ENCODE data around the gene PREPL.
A peak's percentile ranks its signal among the peaks of the same experiment; 100 is the strongest.

The PREPL gene

GRCh38 chr2:44361330-44362206, at the start of gene PREPL, which contains the start of gene CAMKMT:
Gene PREPL (minus strand): TSS chr2:44361494. CDS start chr2:44346342, 15,152 bp downstream.
Gene CAMKMT (plus strand): TSS chr2:44361947.
- peak; percentile 98 for DNase-seq

GRCh38 chr2:44398243-44398897, 37.1 kb upstream of the PREPL start:
- no peak for DNase-seq

- DNase-seq: no peak
Measured at GRCh38 chr2:44397447-44398175, 36.3 kb upstream of the PREPL start.

- DNase-seq: peak; percentile 63
Measured at GRCh38 chr2:44392338-44392943, 31.1 kb upstream of the PREPL start.

GRCh38 chr2:44389895-44390294, 28.6 kb upstream of the PREPL start:
- DNase-seq: no peak

- DNase-seq: no peak
Measured at GRCh38 chr2:44388877-44389276, 27.6 kb upstream of the PREPL start.

GRCh38 chr2:44385226-44385625, 23.9 kb upstream of the PREPL start:
- DNase-seq: peak; percentile 20

GRCh38 chr2:44377486-44377885, 16.2 kb upstream of the PREPL start:
- no peak for DNase-seq

- DNase-seq: no peak
Measured at GRCh38 chr2:44372246-44372645, 11.0 kb upstream of the PREPL start.

- no peak for DNase-seq
Measured at GRCh38 chr2:44371445-44371844, 10.2 kb upstream of the PREPL start.

GRCh38 chr2:44369392-44369791, 8.1 kb upstream of the PREPL start:
- no peak for DNase-seq

GRCh38 chr2:44367591-44367990, 6.3 kb upstream of the PREPL start:
- DNase-seq: no peak

GRCh38 chr2:44364604-44365003, 3.3 kb upstream of the PREPL start:
- no peak for DNase-seq

- peak; percentile 23 for DNase-seq
Measured at GRCh38 chr2:44362207-44363015, 1.1 kb upstream of the PREPL start.

GRCh38 chr2:44360749-44361329, 455 bp downstream of the PREPL start:
- DNase-seq: no peak

GRCh38 chr2:44358503-44358902, 2.8 kb downstream of the PREPL start:
- no peak for DNase-seq

- no peak for DNase-seq
Measured at GRCh38 chr2:44354761-44355160, 6.5 kb downstream of the PREPL start.

- DNase-seq: no peak
Measured at GRCh38 chr2:44352510-44352909, 8.8 kb downstream of the PREPL start.

- DNase-seq: no peak
Measured at GRCh38 chr2:44351676-44352075, 9.6 kb downstream of the PREPL start.

GRCh38 chr2:44351088-44351487, 10.2 kb downstream of the PREPL start:
- no peak for DNase-seq

- DNase-seq: no peak
Measured at GRCh38 chr2:44349506-44349905, 11.8 kb downstream of the PREPL start.

GRCh38 chr2:44348400-44348799, 12.9 kb downstream of the PREPL start:
- no peak for DNase-seq
